Heart left ventricle (tissue), 16 donors: Measurements from ENCODE around the gene NSD1. TPM values are rescaled to one million over a fixed set of nuclear protein-coding genes. Genes with fewer than 3 reads are reported as not detected.

Source experiments
- ATAC-seq, 4 donors: fragments of 200-7000 bp; cut with Tn5 transposase; one replicate each; pipeline ENCODE4 v1.9.1; 2020 to 2022; ENCODE audit warnings: moderate library complexity in 4 of 4, mild to moderate bottlenecking in 3 of 4, moderate number of reproducible peaks in 1 of 4
- DNase-seq, 5 donors: peaks; one replicate each; pipeline ENCODE4 v3.0.0-alpha.2; 2020
- H3K27ac ChIP-seq, 12 donors: fragments of 200-600 bp; sonication (generic) in 4 of 12; one replicate each; pipeline versions ENCODE4 v1.5.0 to v1.8.0; 2016 to 2022; ENCODE audit warnings: mild to moderate bottlenecking in 2 of 12
- H3K27me3 ChIP-seq, 9 donors: fragments of 200-600 bp; sonication (generic) in 2 of 9; one replicate each; pipeline versions ENCODE4 v1.5.1 to v1.8.0; 2016 to 2022; ENCODE audit warnings: mild to moderate bottlenecking in 3 of 9
- H3K36me3 ChIP-seq, 9 donors: fragments of 200-600 bp; sonication (generic) in 2 of 9; one replicate each; pipeline versions ENCODE4 v1.5.0 to v1.8.0; 2018 to 2022; ENCODE audit warnings: mild to moderate bottlenecking in 2 of 9
- H3K4me1 ChIP-seq, 12 donors: fragments of 200-600 bp; sonication (generic) in 4 of 12; one replicate each; pipeline versions ENCODE4 v1.5.0 to v1.8.0; 2016 to 2022; ENCODE audit warnings: mild to moderate bottlenecking in 3 of 12
- H3K4me3 ChIP-seq, 12 donors: fragments of 200-600 bp; sonication (generic) in 4 of 12; one replicate each; pipeline versions ENCODE4 v1.5.0 to v1.8.0; 2017 to 2022; ENCODE audit warnings: mild to moderate bottlenecking in 9 of 12, moderate library complexity in 4 of 12
- H3K9me3 ChIP-seq, 12 donors: fragments of 200-600 bp; sonication (generic) in 4 of 12; one replicate each; pipeline versions ENCODE4 v1.5.0 to v1.8.0; 2016 to 2022; ENCODE audit warnings: mild to moderate bottlenecking in 1 of 12
- CTCF ChIP-seq, 12 donors: fragments of 200-600 bp; sonication (generic) in 4 of 12; IDR thresholded peaks; one replicate each; pipeline versions ENCODE4 v1.5.0 to v1.8.0; 2018 to 2022; ENCODE audit warnings: antibody characterized with exemption in 12 of 12, mild to moderate bottlenecking in 5 of 12
- POLR2A ChIP-seq, 2 donors: fragments of 450-650 bp; IDR thresholded peaks; one replicate each; pipeline ENCODE4 v1.6.1; 2017; ENCODE audit warnings: antibody characterized with exemption in 2 of 2, mild to moderate bottlenecking in 2 of 2, moderate library complexity in 2 of 2
- WGBS, 4 donors: extraction: QIAGEN DNeasy Blood & Tissue Kit in 2 of 4; methylation state at CpG; one replicate each; pipeline versions ENCODE4 v1.1.5 to v1.1.7; 2013 to 2018; 5-methylcytosine and 5-hydroxymethylcytosine counted together
- intact Hi-C, 10 donors: fragments of 100-400 bp; cut with DNase I; formaldehyde crosslinking; loops; one replicate each; pipeline versions ENCODE4 v1.11.1 to v1.14.2; 2022
- polyA plus RNA-seq, 2 donors: library from polyadenylated mRNA; stranded (reverse); fragments of 200-250 nt; gene quantifications; one replicate each; pipeline ENCODE4 v1.2.3, GENCODE V29; 2013
- total RNA-seq, 9 donors: library from RNA; depleted of rRNA in 2 of 9; stranded (reverse); fragments of >200 nt in 2 of 9; fragmentation: NEBNext Ultra II Directional in 3 of 9; extraction: Animal tissue kit (Norgen Biotek cat#: 25700) in 3 of 9; gene quantifications; one replicate each; pipeline versions ENCODE4 v1.1.0 to v1.2.4, GENCODE V29; 2016 to 2023
- donor health status: ischemic (EF 13 %, LVEDD 7.1; RV severe dilation, severe dysfunction).
- donor health status: healthy with polysubstance abuse.
- donor health status: DM: no; HTN: yes; CAD: no.
- donor health status: DM: no; HTN: no; CAD: no.
- donor health status: ischemic (EF 25% LVEDD 6.9; RV normal size, moderate dysfunction).
- donor health status: ischemic (EF 25% LVEDD 5.7; RV mildly dilated, moderate dysfunction).
- donor health status: healthy.
- donor health status: DM: yes; HTN: yes; CAD: no.
- donor health status: ischemic (EF 35%, LVEDD 5.7; RV mildly dilated, moderate dysfunction).
- donor health status: nonischemic (EF 11% LVEDD 7.7; RV severe dilation, severe dysfunction).
- donor health status: DM: yes; HTN: yes; CAD: no.
- donor health status: PGD.
- donor health status: ischemic (EF 29% LVEDD 5.4; RV normal size, mild dysfunction).
- donor health status: nonischemic (EF 23%, LVEDD 6.1; RV moderate dilation, normal function).

Gene NSD1
- total and polyA plus RNA-seq, 11 donors, result 10.9 to 64.6 (median 43.9) TPM

- H3K27me3 ChIP-seq, result no peaks in the 10 kb centered on the region
- DNase-seq (no peak), ATAC-seq (no peak)
- H3K4me3 ChIP-seq, result no peak overlapping the region
- WGBS, 4 donors, result 0 to 94% (median 92%) methylated on average over 1 of the region's 1 CpG
- H3K9me3 ChIP-seq, result no peaks in the 10 kb centered on the region
- no peaks in the 10 kb centered on the region for H3K4me1 ChIP-seq
- peaks cover 0 to 100% (median 93%) of the 10 kb centered on the region in 9 donors for H3K36me3 ChIP-seq
- intact Hi-C loops, result no loop called here
- TF ChIP-seq CTCF (IDR thresholded peaks at IDR 0.05), result no peak
- H3K27ac ChIP-seq, result no peak overlapping the region
Measured at GRCh38 chr5:177264178-177264577, 130.6 kb downstream of the NSD1 start.

GRCh38 chr5:177265395-177265794 lies 131.8 kb downstream of the NSD1 start:
- ATAC-seq, result peak in 1 of 4 donors; percentile 29
- 91 to 95% (median 93%) methylated on average over 11 to 16 of the region's 16 CpGs for WGBS, 4 donors

GRCh38 chr5:177269232-177269895 lies 135.8 kb downstream of the NSD1 start:
- no peak for TF ChIP-seq POLR2A (IDR thresholded peaks at IDR 0.05)
- TF ChIP-seq CTCF (IDR thresholded peaks at IDR 0.05), result no peak
- WGBS, 4 donors, result 91 to 94% (median 93%) methylated on average over 7 of the region's 7 CpGs
- H3K4me1 ChIP-seq, result no peaks in the 10 kb centered on the region

More at GRCh38 chr5:177265395-177265794, 131.8 kb downstream of the NSD1 start:
- Histone ChIP-seq H3K9me3 (no peaks in the 10 kb centered on the region), H3K27me3 (no peaks in the 10 kb centered on the region), H3K4me1 (no peaks in the 10 kb centered on the region), H3K27ac (no peak overlapping the region), H3K36me3 (peaks cover 0 to 100% (median 93%) of the 10 kb centered on the region in 9 donors), H3K4me3 (no peak overlapping the region)
- intact Hi-C loops, result no loop called here
- no peak for DNase-seq
- TF ChIP-seq CTCF (IDR thresholded peaks at IDR 0.05) (no peak), POLR2A (IDR thresholded peaks at IDR 0.05) (no peak)

GRCh38 chr5:177269976-177270375 lies 136.4 kb downstream of the NSD1 start:
- TF ChIP-seq POLR2A (IDR thresholded peaks at IDR 0.05), result no peak
- no peak for TF ChIP-seq CTCF (IDR thresholded peaks at IDR 0.05)
- Histone ChIP-seq H3K4me3 (no peak overlapping the region), H3K27me3 (no peaks in the 10 kb centered on the region), H3K36me3 (peaks cover 0 to 99% (median 96%) of the 10 kb centered on the region in 9 donors), H3K9me3 (no peaks in the 10 kb centered on the region), H3K27ac (no peak overlapping the region), H3K4me1 (no peaks in the 10 kb centered on the region)
- 84 to 93% (median 91%) methylated on average over 3 of the region's 3 CpGs for WGBS, 4 donors
- ATAC-seq (no peak), DNase-seq (no peak)
- intact Hi-C loops, result no loop called here

More at GRCh38 chr5:177269232-177269895, 135.8 kb downstream of the NSD1 start:
- ATAC-seq (no peak), DNase-seq (no peak)
- intact Hi-C loops, result no loop called here
- Histone ChIP-seq H3K4me3 (no peak overlapping the region), H3K36me3 (peaks cover 0 to 100% (median 94%) of the 10 kb centered on the region in 9 donors), H3K27me3 (no peaks in the 10 kb centered on the region), H3K9me3 (no peaks in the 10 kb centered on the region), H3K27ac (no peak overlapping the region)
